OCI-LY7 (cell line): ENCODE measurements around the gene POGK. TPM values are rescaled to one million over a fixed set of nuclear protein-coding genes. Genes with fewer than 3 reads are reported as not detected.

Experiments used
- Bru-seq: library from RNA; stranded (reverse); fragments of 400-500 nt; gene quantifications from one replicate; lab custom pipeline; 2021; lab: Mats Ljungman, UMichigan
- BruChase-seq, 2 experiments: library from RNA; stranded (reverse); fragments of 400-500 nt; gene quantifications; one replicate each; lab custom pipeline; 2021; lab: Mats Ljungman, UMichigan
- BruUV-seq: library from RNA; stranded (reverse); fragments of 400-500 nt; replicated peaks from 2 replicates; lab custom pipeline; 2021; lab: Mats Ljungman, UMichigan
- CTCF ChIA-PET: fragments of 300-600 bp; sonication (Branson Sonifier 250); formaldehyde crosslinking; loops from one replicate; lab custom pipeline; 2022; ENCODE audit warnings: antibody characterized with exemption; ENCODE audit not compliant: unreplicated experiment; lab: Charles Lee
- POLR2A ChIA-PET: fragments of 300-600 bp; sonication (Branson Sonifier 250); formaldehyde crosslinking; loops from one replicate; lab custom pipeline; 2022; ENCODE audit warnings: antibody characterized with exemption; lab: Charles Lee
- DNase-seq: peaks from one replicate; pipeline ENCODE4 v3.0.0-alpha.2; 2015; ENCODE audit warnings: low spot score
- H2AFZ ChIP-seq: fragments of 200-600 bp; sonication (generic), shearing (Covaris generic); 2 replicates; pipeline ENCODE4 v1.6.1; 2014; ENCODE audit warnings: mild to moderate bottlenecking, antibody characterized with exemption, low read length, moderate library complexity
- H3K27ac ChIP-seq: fragments of 200-600 bp; sonication (generic); 2 replicates; pipeline ENCODE4 v1.5.1; 2014; ENCODE audit warnings: mixed run types, low read depth, mild to moderate bottlenecking, moderate library complexity, low read length, inconsistent platforms; ENCODE audit not compliant: poor library complexity, severe bottlenecking
- H3K36me3 ChIP-seq: fragments of 200-600 bp; sonication (generic); 2 replicates; pipeline ENCODE4 v1.6.1; 2014; ENCODE audit warnings: mild to moderate bottlenecking, antibody characterized with exemption, low read length, moderate library complexity, mixed read lengths; ENCODE audit not compliant: insufficient read depth
- H3K4me1 ChIP-seq: fragments of 200-600 bp; sonication (generic); 2 replicates; pipeline ENCODE4 v1.5.1; 2014; ENCODE audit warnings: mild to moderate bottlenecking, low read length; ENCODE audit not compliant: insufficient read depth, poor library complexity, severe bottlenecking
- H3K4me2 ChIP-seq: fragments of 200-600 bp; sonication (generic); 2 replicates; pipeline ENCODE4 v1.6.1; 2014; ENCODE audit warnings: mild to moderate bottlenecking, low read length
- H3K4me3 ChIP-seq: fragments of 200-600 bp; sonication (generic); 2 replicates; pipeline ENCODE4 v1.5.1; 2014; ENCODE audit warnings: mild to moderate bottlenecking, low read depth, low read length; ENCODE audit not compliant: poor library complexity, severe bottlenecking
- H3K79me2 ChIP-seq: fragments of 200-600 bp; sonication (generic); 2 replicates; pipeline ENCODE4 v1.6.1; 2016; ENCODE audit warnings: low read depth, mild to moderate bottlenecking, low read length, moderate library complexity, mixed read lengths; ENCODE audit not compliant: insufficient read depth
- H3K9me2 ChIP-seq: fragments of 200-600 bp; sonication (generic); 2 replicates; pipeline ENCODE4 v1.6.1; 2016; ENCODE audit warnings: mild to moderate bottlenecking, low read length, mixed read lengths; ENCODE audit not compliant: insufficient read depth
- H3K9me3 ChIP-seq: fragments of 200-600 bp; sonication (generic); 2 replicates; pipeline ENCODE4 v1.6.1; 2014; ENCODE audit warnings: mild to moderate bottlenecking, mixed run types, low read length, mixed read lengths
- H4K20me1 ChIP-seq: fragments of 200-600 bp; sonication (generic); 2 replicates; pipeline ENCODE4 v1.6.1; 2014; ENCODE audit warnings: mild to moderate bottlenecking, antibody characterized with exemption, low read length, moderate library complexity, mixed read lengths; ENCODE audit not compliant: insufficient read depth
- CTCF ChIP-seq: fragments of 200-600 bp; sonication (generic); conservative IDR thresholded peaks from 2 replicates; pipeline ENCODE4 v1.5.1; 2014; ENCODE audit warnings: mild to moderate bottlenecking, antibody characterized with exemption, low read length, moderate library complexity, mixed read lengths
- EZH2phosphoT487 ChIP-seq: fragments of 200-600 bp; sonication (generic); IDR thresholded peaks from 2 replicates; pipeline ENCODE4 v1.6.1; 2018; ENCODE audit warnings: low read depth, borderline replicate concordance, mild to moderate bottlenecking, mixed run types, antibody characterized with exemption, low read length, moderate library complexity, mixed read lengths
- intact Hi-C: fragments of 100-400 bp; cut with micrococcal nuclease; formaldehyde crosslinking; loops from one replicate; pipeline ENCODE4 v1.10.0; 2022; ENCODE audit not compliant: unreplicated experiment
- long read RNA-seq: library from polyadenylated mRNA; stranded (forward); transcript quantifications from one replicate; pipeline ENCODE4 v2.0.0, GENCODE V29; 2022
- total RNA-seq, 2 experiments: library from RNA; depleted of rRNA in 1 of 2; stranded (reverse); fragments of >200 nt in 1 of 2; shearing (Covaris generic) in 1 of 2; gene quantifications; 2 replicates each; pipeline ENCODE4 v1.2.3, GENCODE V29; 2014 to 2022

The POGK gene
- total RNA-seq (2014; rRNA removed; shearing (Covaris generic)) = 27.2 and 33.4 TPM in 2 replicates
- total RNA-seq (2022) = 37.4 and 41.9 TPM in 2 replicates
- percentile 86 among the genes with signal in this experiment for Bru-seq, nascent RNA
- BruChase-seq, experiment 1, labeled RNA remaining after a 6-hour chase = percentile 82 among the genes with signal in this experiment
- percentile 94 among the genes with signal in this experiment for BruChase-seq, experiment 2, labeled RNA remaining after a 2-hour chase
- long read RNA-seq, full-length matches to known transcripts = 12 of 37 reads
- long read RNA-seq, partial matches to known transcripts = 3 of 37 reads
- long read RNA-seq, other reads (novel, unspliced or antisense) = 22 of 37 reads

- H2AFZ ChIP-seq = peak within 1 kb of the TSS; percentile 96
- H3K4me2 ChIP-seq = peak within 1 kb of the TSS; percentile 94
- peaks cover 25% of the 10 kb centered on the region for H3K4me1 ChIP-seq
- peak within 1 kb of the TSS; percentile 98 for H3K4me3 ChIP-seq
- no peaks in the 10 kb centered on the region for H3K9me3 ChIP-seq
- CTCF ChIA-PET = no interaction called here
- H3K27ac ChIP-seq = peak within 1 kb of the TSS; percentile 62
- H4K20me1 ChIP-seq = no peaks in the 10 kb centered on the region; the same call in 1 of the 2 replicates
- H3K79me2 ChIP-seq = peaks cover 19% of the 10 kb centered on the region; the same call in 1 of the 2 replicates
- BruUV-seq = TSS peak; percentile 95
- intact Hi-C loops = loop anchor here (1.0 kb wide), 1 partner anchor 37 kb away; the partner anchor contains the start of gene TADA1
- peak; percentile 89 for DNase-seq
- TF ChIP-seq EZH2phosphoT487 (no peak), CTCF (no peak)
- H3K36me3 ChIP-seq = peaks cover 33% of the 10 kb centered on the region
- H3K9me2 ChIP-seq = no peaks in the 10 kb centered on the region
- POLR2A ChIA-PET = interaction anchor here (0.6 to 1.3 kb wide), 5 partner anchors 16 to 381 kb away, joined by 3 to 8 read pairs (median 4); partner anchors contain the start of genes POU2F1 and TADA1
These were observed at the start of gene POGK for GRCh38 chr1:166838766-166839599. Gene POGK, plus strand, starts transcription at chr1:166839475. Its CDS starts 1,482 bp downstream, at chr1:166840957.

GRCh38 chr1:166796620-166797236, 42.5 kb upstream of the POGK start:
- intact Hi-C loops = no loop called here
- TF ChIP-seq CTCF (no peak), EZH2phosphoT487 (no peak)
- POLR2A ChIA-PET = no interaction called here

More at GRCh38 chr1:166796620-166797236, 42.5 kb upstream of the POGK start:
- Histone ChIP-seq H3K9me2 (no peaks in the 10 kb centered on the region), H3K79me2 (no peaks in the 10 kb centered on the region), H3K36me3 (no peaks in the 10 kb centered on the region), H3K9me3 (no peaks in the 10 kb centered on the region), H3K4me2 (no peak overlapping the region), H2AFZ (no peak overlapping the region), H3K4me1 (no peaks in the 10 kb centered on the region), H3K27ac (no peak overlapping the region), H3K4me3 (no peak overlapping the region), H4K20me1 (no peaks in the 10 kb centered on the region)
- DNase-seq = no peak
- BruUV-seq = no TSS peak
- CTCF ChIA-PET = no interaction called here
